GM23338 (cell line): ENCODE results near the gene ABCF2. TPM values are rescaled to one million over a fixed set of nuclear protein-coding genes. Genes with fewer than 3 reads are reported as not detected.

Source experiments
- ATAC-seq: fragments of 200-7000 bp; cut with Tn5 transposase; 3 replicates; pipeline ENCODE4 v1.9.1; 2020
- DNase-seq: peaks from one replicate; pipeline ENCODE4 v3.0.0-alpha.2; 2015; ENCODE audit warnings: low spot score
- H2AFZ ChIP-seq: fragments of 200-600 bp; sonication (generic); 2 replicates; pipeline ENCODE4 v1.8.0; 2016; ENCODE audit warnings: antibody characterized with exemption, mild to moderate bottlenecking, moderate library complexity
- H3F3A ChIP-seq: fragments of 200-600 bp; sonication (generic); replicated peaks from 2 replicates; pipeline ENCODE4 v1.8.0; 2017; ENCODE audit warnings: antibody characterized with exemption, mixed run types, low read depth
- H3K27ac ChIP-seq: fragments of 200-600 bp; sonication (generic); 2 replicates; pipeline ENCODE4 v1.6.1; 2016; ENCODE audit warnings: low read depth
- H3K27me3 ChIP-seq: fragments of 200-600 bp; sonication (generic); 2 replicates; pipeline ENCODE4 v1.8.0; 2016; ENCODE audit warnings: mild to moderate bottlenecking, mixed run types, moderate library complexity; ENCODE audit not compliant: insufficient read depth
- H3K36me3 ChIP-seq: fragments of 200-600 bp; sonication (generic); 2 replicates; pipeline ENCODE4 v1.8.0; 2016; ENCODE audit warnings: mild to moderate bottlenecking; ENCODE audit not compliant: insufficient read depth
- H3K4me1 ChIP-seq: fragments of 200-600 bp; sonication (generic); 2 replicates; pipeline ENCODE4 v1.8.0; 2016; ENCODE audit warnings: mild to moderate bottlenecking, moderate library complexity; ENCODE audit not compliant: insufficient read depth
- H3K4me2 ChIP-seq: fragments of 200-600 bp; sonication (generic); 2 replicates; pipeline ENCODE4 v1.7.1; 2017; ENCODE audit warnings: mixed run types
- H3K4me3 ChIP-seq: fragments of 200-600 bp; sonication (generic); 2 replicates; pipeline ENCODE4 v1.6.1; 2016; ENCODE audit warnings: mixed run types
- H3K79me2 ChIP-seq: fragments of 200-600 bp; sonication (generic); replicated peaks from 2 replicates; pipeline ENCODE4 v1.8.0; 2017; ENCODE audit warnings: mild to moderate bottlenecking; ENCODE audit not compliant: insufficient read depth
- H3K9me2 ChIP-seq: fragments of 200-600 bp; sonication (generic); 2 replicates; pipeline ENCODE4 v1.8.0; 2017; ENCODE audit not compliant: insufficient read depth
- H4K20me1 ChIP-seq: fragments of 200-600 bp; sonication (generic); replicated peaks from 2 replicates; pipeline ENCODE4 v1.8.0; 2017; ENCODE audit warnings: mild to moderate bottlenecking; ENCODE audit not compliant: insufficient read depth
- H3K27ac Mint-ChIP-seq: 2 replicates; pipeline ENCODE4 v1.8.0; 2020; ENCODE audit warnings: inconsistent platforms, mild to moderate bottlenecking, moderate library complexity, mixed read lengths
- H3K27me3 Mint-ChIP-seq: 3 replicates; pipeline ENCODE4 v1.8.0; 2022; ENCODE audit warnings: low read depth, mild to moderate bottlenecking, moderate library complexity, mixed read lengths, inconsistent platforms; ENCODE audit not compliant: insufficient read depth, poor library complexity
- H3K36me3 Mint-ChIP-seq: 3 replicates; pipeline ENCODE4 v1.8.0; 2021; ENCODE audit warnings: low read depth, mild to moderate bottlenecking, inconsistent platforms, moderate library complexity, mixed read lengths
- H3K4me1 Mint-ChIP-seq: 3 replicates; pipeline ENCODE4 v1.8.0; 2020; ENCODE audit warnings: mild to moderate bottlenecking, inconsistent platforms, mixed read lengths
- H3K4me3 Mint-ChIP-seq: 3 replicates; pipeline ENCODE4 v1.8.0; 2021; ENCODE audit warnings: moderate library complexity, mild to moderate bottlenecking, inconsistent platforms, mixed read lengths
- H3K9me3 Mint-ChIP-seq: 3 replicates; pipeline ENCODE4 v1.8.0; 2020; ENCODE audit warnings: moderate library complexity, mild to moderate bottlenecking, inconsistent platforms, mixed read lengths
- CREB1 ChIP-seq: fragments of 250-450 bp; sonication (Bioruptor Pico); IDR thresholded peaks from 2 replicates; pipeline ENCODE4 v1.5.0; 2020; ENCODE audit warnings: low read depth, mild to moderate bottlenecking, moderate library complexity
- EZH2 ChIP-seq: fragments of 200-600 bp; sonication (generic); IDR thresholded peaks from one replicate; pipeline ENCODE4 v1.8.0; 2017; ENCODE audit warnings: antibody characterized with exemption, mild to moderate bottlenecking, low read depth; ENCODE audit not compliant: unreplicated experiment
- POLR2AphosphoS5 ChIP-seq: IDR thresholded peaks from 2 replicates; pipeline ENCODE4 v1.6.1; 2016; ENCODE audit warnings: antibody characterized with exemption, low read depth
- STAT1 ChIP-seq: IDR thresholded peaks from one replicate; pipeline ENCODE4 v1.6.1; 2016; ENCODE audit warnings: antibody characterized with exemption; ENCODE audit not compliant: unreplicated experiment
- ZNF114 ChIP-seq: fragments of 250-450 bp; sonication (Bioruptor Pico); IDR thresholded peaks from 2 replicates; pipeline ENCODE4 v1.5.0; 2020; ENCODE audit warnings: mild to moderate bottlenecking, moderate library complexity
- ZNF331 ChIP-seq: fragments of 250-450 bp; sonication (Bioruptor Pico); IDR thresholded peaks from 2 replicates; pipeline ENCODE4 v1.5.0; 2020; ENCODE audit warnings: low read depth, mild to moderate bottlenecking, moderate library complexity
- polyA plus RNA-seq: library from polyadenylated mRNA; unstranded; fragments of >200 nt; fragmentation: Nextera tagmentation; extraction: Ambion mirVana; gene quantifications from 2 replicates; pipeline ENCODE4 v1.2.1, GENCODE V29; 2016
- total RNA-seq: library from RNA; depleted of rRNA; stranded (reverse); fragments of >200 nt; shearing (Covaris generic); gene quantifications from 2 replicates; pipeline ENCODE4 v1.2.3, GENCODE V29; 2014
- TF ChIP-seq, protein P1 (sequence below): fragments of 250-450 bp; sonication (Bioruptor Pico); IDR thresholded peaks from 2 replicates; pipeline ENCODE4 v1.5.0; 2020; ENCODE audit warnings: mild to moderate bottlenecking, moderate library complexity

The ABCF2 gene
- total and polyA plus RNA-seq, 2 experiments from 2014 or later, result 18.7 to 58.7 TPM

DNA sequence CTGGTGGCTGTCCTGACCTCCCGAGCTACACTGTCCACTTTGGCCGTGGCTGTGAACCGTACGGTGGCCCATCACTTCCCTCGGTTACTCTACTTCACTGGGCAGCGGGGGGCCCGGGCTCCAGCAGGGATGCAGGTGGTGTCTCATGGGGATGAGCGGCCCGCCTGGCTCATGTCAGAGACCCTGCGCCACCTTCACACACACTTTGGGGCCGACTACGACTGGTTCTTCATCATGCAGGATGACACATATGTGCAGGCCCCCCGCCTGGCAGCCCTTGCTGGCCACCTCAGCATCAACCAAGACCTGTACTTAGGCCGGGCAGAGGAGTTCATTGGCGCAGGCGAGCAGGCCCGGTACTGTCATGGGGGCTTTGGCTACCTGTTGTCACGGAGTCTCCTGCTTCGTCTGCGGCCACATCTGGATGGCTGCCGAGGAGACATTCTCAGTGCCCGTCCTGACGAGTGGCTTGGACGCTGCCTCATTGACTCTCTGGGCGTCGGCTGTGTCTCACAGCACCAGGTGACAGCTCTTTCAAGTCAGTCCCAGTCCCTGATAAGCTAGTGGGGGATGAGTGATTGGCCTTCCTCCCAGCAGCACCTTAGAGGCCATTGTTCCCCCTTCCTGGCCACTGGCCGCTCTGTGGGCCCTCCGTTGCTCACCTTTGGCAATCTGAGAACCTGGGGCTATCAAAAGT is 8.2 kb upstream of the ABCF2 start:
- Histone ChIP-seq H3K79me2 (peaks cover 19% of the 10 kb centered on the region), H4K20me1 (peaks cover 18% of the 10 kb centered on the region; the same call in 1 of the 2 replicates), H2AFZ (no peak overlapping the region), H3K4me2 (no peak overlapping the region), H3K9me2 (no peaks in the 10 kb centered on the region), H3F3A (no peaks in the 10 kb centered on the region), H3K4me1 (peaks cover 6% of the 10 kb centered on the region; the same call in 1 of the 2 replicates), H3K27me3 (no peaks in the 10 kb centered on the region), H3K36me3 (no peaks in the 10 kb centered on the region), H3K27ac (no peak overlapping the region), H3K4me3 (no peak overlapping the region)
- Mint-ChIP-seq H3K36me3 (peaks cover 17% of the 10 kb centered on the region), H3K9me3 (no peaks in the 10 kb centered on the region), H3K27me3 (peaks cover 11% of the 10 kb centered on the region), H3K4me3 (no peak overlapping the region), H3K27ac (no peak overlapping the region), H3K4me1 (peaks cover 17% of the 10 kb centered on the region)
- ATAC-seq (no peak), DNase-seq (no peak)
- TF ChIP-seq ZNF331 (CRISPR knock-in tag), result no peak
- TF ChIP-seq, protein P1, sequence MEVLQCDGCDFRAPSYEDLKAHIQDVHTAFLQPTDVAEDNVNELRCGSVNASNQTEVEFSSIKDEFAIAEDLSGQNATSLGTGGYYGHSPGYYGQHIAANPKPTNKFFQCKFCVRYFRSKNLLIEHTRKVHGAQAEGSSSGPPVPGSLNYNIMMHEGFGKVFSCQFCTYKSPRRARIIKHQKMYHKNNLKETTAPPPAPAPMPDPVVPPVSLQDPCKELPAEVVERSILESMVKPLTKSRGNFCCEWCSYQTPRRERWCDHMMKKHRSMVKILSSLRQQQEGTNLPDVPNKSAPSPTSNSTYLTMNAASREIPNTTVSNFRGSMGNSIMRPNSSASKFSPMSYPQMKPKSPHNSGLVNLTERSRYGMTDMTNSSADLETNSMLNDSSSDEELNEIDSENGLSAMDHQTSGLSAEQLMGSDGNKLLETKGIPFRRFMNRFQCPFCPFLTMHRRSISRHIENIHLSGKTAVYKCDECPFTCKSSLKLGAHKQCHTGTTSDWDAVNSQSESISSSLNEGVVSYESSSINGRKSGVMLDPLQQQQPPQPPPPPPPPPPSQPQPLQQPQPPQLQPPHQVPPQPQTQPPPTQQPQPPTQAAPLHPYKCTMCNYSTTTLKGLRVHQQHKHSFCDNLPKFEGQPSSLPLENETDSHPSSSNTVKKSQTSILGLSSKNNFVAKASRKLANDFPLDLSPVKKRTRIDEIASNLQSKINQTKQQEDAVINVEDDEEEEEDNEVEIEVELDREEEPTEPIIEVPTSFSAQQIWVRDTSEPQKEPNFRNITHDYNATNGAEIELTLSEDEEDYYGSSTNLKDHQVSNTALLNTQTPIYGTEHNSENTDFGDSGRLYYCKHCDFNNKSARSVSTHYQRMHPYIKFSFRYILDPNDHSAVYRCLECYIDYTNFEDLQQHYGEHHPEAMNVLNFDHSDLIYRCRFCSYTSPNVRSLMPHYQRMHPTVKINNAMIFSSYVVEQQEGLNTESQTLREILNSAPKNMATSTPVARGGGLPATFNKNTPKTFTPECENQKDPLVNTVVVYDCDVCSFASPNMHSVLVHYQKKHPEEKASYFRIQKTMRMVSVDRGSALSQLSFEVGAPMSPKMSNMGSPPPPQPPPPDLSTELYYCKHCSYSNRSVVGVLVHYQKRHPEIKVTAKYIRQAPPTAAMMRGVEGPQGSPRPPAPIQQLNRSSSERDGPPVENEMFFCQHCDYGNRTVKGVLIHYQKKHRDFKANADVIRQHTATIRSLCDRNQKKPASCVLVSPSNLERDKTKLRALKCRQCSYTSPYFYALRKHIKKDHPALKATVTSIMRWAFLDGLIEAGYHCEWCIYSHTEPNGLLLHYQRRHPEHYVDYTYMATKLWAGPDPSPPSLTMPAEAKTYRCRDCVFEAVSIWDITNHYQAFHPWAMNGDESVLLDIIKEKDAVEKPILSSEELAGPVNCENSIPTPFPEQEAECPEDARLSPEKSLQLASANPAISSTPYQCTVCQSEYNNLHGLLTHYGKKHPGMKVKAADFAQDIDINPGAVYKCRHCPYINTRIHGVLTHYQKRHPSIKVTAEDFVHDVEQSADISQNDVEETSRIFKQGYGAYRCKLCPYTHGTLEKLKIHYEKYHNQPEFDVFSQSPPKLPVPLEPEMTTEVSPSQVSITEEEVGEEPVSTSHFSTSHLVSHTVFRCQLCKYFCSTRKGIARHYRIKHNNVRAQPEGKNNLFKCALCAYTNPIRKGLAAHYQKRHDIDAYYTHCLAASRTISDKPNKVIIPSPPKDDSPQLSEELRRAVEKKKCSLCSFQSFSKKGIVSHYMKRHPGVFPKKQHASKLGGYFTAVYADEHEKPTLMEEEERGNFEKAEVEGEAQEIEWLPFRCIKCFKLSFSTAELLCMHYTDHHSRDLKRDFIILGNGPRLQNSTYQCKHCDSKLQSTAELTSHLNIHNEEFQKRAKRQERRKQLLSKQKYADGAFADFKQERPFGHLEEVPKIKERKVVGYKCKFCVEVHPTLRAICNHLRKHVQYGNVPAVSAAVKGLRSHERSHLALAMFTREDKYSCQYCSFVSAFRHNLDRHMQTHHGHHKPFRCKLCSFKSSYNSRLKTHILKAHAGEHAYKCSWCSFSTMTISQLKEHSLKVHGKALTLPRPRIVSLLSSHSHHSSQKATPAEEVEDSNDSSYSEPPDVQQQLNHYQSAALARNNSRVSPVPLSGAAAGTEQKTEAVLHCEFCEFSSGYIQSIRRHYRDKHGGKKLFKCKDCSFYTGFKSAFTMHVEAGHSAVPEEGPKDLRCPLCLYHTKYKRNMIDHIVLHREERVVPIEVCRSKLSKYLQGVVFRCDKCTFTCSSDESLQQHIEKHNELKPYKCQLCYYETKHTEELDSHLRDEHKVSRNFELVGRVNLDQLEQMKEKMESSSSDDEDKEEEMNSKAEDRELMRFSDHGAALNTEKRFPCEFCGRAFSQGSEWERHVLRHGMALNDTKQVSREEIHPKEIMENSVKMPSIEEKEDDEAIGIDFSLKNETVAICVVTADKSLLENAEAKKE (CRISPR knock-in tag), result no peak
- TF ChIP-seq EZH2, result no peak
- TF ChIP-seq POLR2AphosphoS5, result no peak
- no peak for TF ChIP-seq STAT1
- TF ChIP-seq ZNF114, result no peak
- no peak for TF ChIP-seq CREB1
